ENCODE results near the gene SUPT3H. TPM values are rescaled to one million over a fixed set of nuclear protein-coding genes. Genes with fewer than 3 reads are reported as not detected.
"Not testable (repeated sequence)": the region's sequence is repeated elsewhere in the genome, so short reads cannot be mapped to it uniquely, and the experiment has no call there.

Gene SUPT3H
- polyA plus RNA-seq, 1 donor (not counting 4 experiments of a cell fraction or from before 2014, with no cell fraction given), result 7.6 TPM

GRCh38 chr6:44896701-44897100 is 481.0 kb downstream of the SUPT3H start:
- no peaks in the 10 kb centered on the region for H3K4me1 ChIP-seq (ENCODE audit: control insufficient read depth, extremely low read depth, insufficient read depth, low read length)
- H3K27ac ChIP-seq (ENCODE audit: control insufficient read depth, insufficient read depth, low read length), result no peak overlapping the region
- no peaks in the 10 kb centered on the region for H3K27me3 ChIP-seq (ENCODE audit: control insufficient read depth, extremely low read depth, insufficient read depth, low read length)
- H3K9me3 ChIP-seq (ENCODE audit: control insufficient read depth, low read depth, low read length), result no peaks in the 10 kb centered on the region
- FAIRE-seq (no peak), DNase-seq (ENCODE audit: low read depth, low spot score) (no peak)
- dilution Hi-C loops (cut with MboI; ENCODE audit: extremely low pct_ligation_motif_present, low sequenced_read_pairs), result no loop called here
- H3K36me3 ChIP-seq (ENCODE audit: control insufficient read depth in 2 of 2, extremely low read depth in 1 of 2, insufficient read depth in 2 of 2, low read length in 2 of 2), result no peaks in the 10 kb centered on the region
- no peaks in the 10 kb centered on the region for H4K20me1 ChIP-seq (ENCODE audit: control insufficient read depth, extremely low read depth, insufficient read depth, low read length)
- TF ChIP-seq EZH2 (IDR thresholded peaks at IDR 0.05; ENCODE audit: low read length), result no peak
- TF ChIP-seq CTCF (optimal IDR thresholded peaks at IDR 0.05 in 1 of 3, IDR thresholded peaks at IDR 0.05 in 1 of 3, conservative IDR thresholded peaks at IDR 0.05 in 1 of 3; ENCODE audit: extremely low read depth in 1 of 3, insufficient read depth in 2 of 3, low read length in 3 of 3), result no peak
- H2AFZ ChIP-seq (ENCODE audit: control insufficient read depth, low read length), result no peak overlapping the region
- no peak overlapping the region for H3K4me3 ChIP-seq (ENCODE audit: control insufficient read depth in 2 of 3, extremely low read depth in 1 of 3, insufficient read depth in 2 of 3, low read depth in 1 of 3, low read length in 3 of 3)
- H3K9ac ChIP-seq (ENCODE audit: control insufficient read depth, extremely low read depth, insufficient read depth, low read length), result no peak overlapping the region
- no peak overlapping the region for H3K4me2 ChIP-seq (ENCODE audit: control insufficient read depth, extremely low read depth, insufficient read depth, low read depth, low read length)
- H3K79me2 ChIP-seq (ENCODE audit: control insufficient read depth, insufficient read depth, low read length), result no peaks in the 10 kb centered on the region
- no peaks in the 10 kb centered on the region for H3K9me1 ChIP-seq (ENCODE audit: control insufficient read depth, extremely low read depth, insufficient read depth, low read length)

GRCh38 chr6:44892579-44892978 is 485.2 kb downstream of the SUPT3H start:
- H2AFZ ChIP-seq (ENCODE audit: control insufficient read depth, low read length), result no peak overlapping the region
- dilution Hi-C loops (cut with MboI; ENCODE audit: extremely low pct_ligation_motif_present, low sequenced_read_pairs), result no loop called here

GRCh38 chr6:44879071-44879470 is 498.7 kb downstream of the SUPT3H start:
- dilution Hi-C loops (cut with MboI; ENCODE audit: extremely low pct_ligation_motif_present, low sequenced_read_pairs), result not testable (repeated sequence)

More at GRCh38 chr6:44892579-44892978, 485.2 kb downstream of the SUPT3H start:
- no peak for TF ChIP-seq CTCF (optimal IDR thresholded peaks at IDR 0.05 in 1 of 3, IDR thresholded peaks at IDR 0.05 in 1 of 3, conservative IDR thresholded peaks at IDR 0.05 in 1 of 3; ENCODE audit: extremely low read depth in 1 of 3, insufficient read depth in 2 of 3, low read length in 3 of 3)
- TF ChIP-seq EZH2 (IDR thresholded peaks at IDR 0.05; ENCODE audit: low read length), result no peak
- DNase-seq (ENCODE audit: low read depth, low spot score) (no peak), FAIRE-seq (no peak)
- Histone ChIP-seq H3K27ac (ENCODE audit: control insufficient read depth, insufficient read depth, low read length) (no peak overlapping the region), H3K4me2 (ENCODE audit: control insufficient read depth, extremely low read depth, insufficient read depth, low read depth, low read length) (no peak overlapping the region), H3K9me3 (ENCODE audit: control insufficient read depth, low read depth, low read length) (no peaks in the 10 kb centered on the region), H3K4me3 (ENCODE audit: control insufficient read depth in 2 of 3, extremely low read depth in 1 of 3, insufficient read depth in 2 of 3, low read depth in 1 of 3, low read length in 3 of 3) (no peak overlapping the region), H3K9me1 (ENCODE audit: control insufficient read depth, extremely low read depth, insufficient read depth, low read length) (no peaks in the 10 kb centered on the region), H4K20me1 (ENCODE audit: control insufficient read depth, extremely low read depth, insufficient read depth, low read length) (no peaks in the 10 kb centered on the region), H3K36me3 (ENCODE audit: control insufficient read depth in 2 of 2, extremely low read depth in 1 of 2, insufficient read depth in 2 of 2, low read length in 2 of 2) (no peaks in the 10 kb centered on the region), H3K79me2 (ENCODE audit: control insufficient read depth, insufficient read depth, low read length) (no peaks in the 10 kb centered on the region), H3K4me1 (ENCODE audit: control insufficient read depth, extremely low read depth, insufficient read depth, low read length) (no peaks in the 10 kb centered on the region), H3K27me3 (ENCODE audit: control insufficient read depth, extremely low read depth, insufficient read depth, low read length) (no peaks in the 10 kb centered on the region), H3K9ac (ENCODE audit: control insufficient read depth, extremely low read depth, insufficient read depth, low read length) (no peak overlapping the region)

GRCh38 chr6:44876638-44877037 is 501.1 kb downstream of the SUPT3H start:
- H3K4me2 ChIP-seq (ENCODE audit: control insufficient read depth, extremely low read depth, insufficient read depth, low read depth, low read length); H3K9me1 ChIP-seq (ENCODE audit: control insufficient read depth, extremely low read depth, insufficient read depth, low read length); H3K27me3 ChIP-seq (ENCODE audit: control insufficient read depth, extremely low read depth, insufficient read depth, low read length); H3K4me3 ChIP-seq (ENCODE audit: control insufficient read depth in 2 of 3, extremely low read depth in 1 of 3, insufficient read depth in 2 of 3, low read depth in 1 of 3, low read length in 3 of 3); H4K20me1 ChIP-seq (ENCODE audit: control insufficient read depth, extremely low read depth, insufficient read depth, low read length); DNase-seq (ENCODE audit: low read depth, low spot score); H3K9ac ChIP-seq (ENCODE audit: control insufficient read depth, extremely low read depth, insufficient read depth, low read length); H2AFZ ChIP-seq (ENCODE audit: control insufficient read depth, low read length); H3K9me3 ChIP-seq (ENCODE audit: control insufficient read depth, low read depth, low read length); H3K36me3 ChIP-seq (ENCODE audit: control insufficient read depth in 2 of 2, extremely low read depth in 1 of 2, insufficient read depth in 2 of 2, low read length in 2 of 2); H3K4me1 ChIP-seq (ENCODE audit: control insufficient read depth, extremely low read depth, insufficient read depth, low read length); FAIRE-seq; dilution Hi-C loops (cut with MboI; ENCODE audit: extremely low pct_ligation_motif_present, low sequenced_read_pairs); H3K79me2 ChIP-seq (ENCODE audit: control insufficient read depth, insufficient read depth, low read length); H3K27ac ChIP-seq (ENCODE audit: control insufficient read depth, insufficient read depth, low read length): not testable (repeated sequence)

More at GRCh38 chr6:44879071-44879470, 498.7 kb downstream of the SUPT3H start:
- H3K4me2 ChIP-seq (ENCODE audit: control insufficient read depth, extremely low read depth, insufficient read depth, low read depth, low read length); H3K9ac ChIP-seq (ENCODE audit: control insufficient read depth, extremely low read depth, insufficient read depth, low read length); H3K27me3 ChIP-seq (ENCODE audit: control insufficient read depth, extremely low read depth, insufficient read depth, low read length); H3K4me1 ChIP-seq (ENCODE audit: control insufficient read depth, extremely low read depth, insufficient read depth, low read length); H2AFZ ChIP-seq (ENCODE audit: control insufficient read depth, low read length); H3K79me2 ChIP-seq (ENCODE audit: control insufficient read depth, insufficient read depth, low read length); DNase-seq (ENCODE audit: low read depth, low spot score); H3K36me3 ChIP-seq (ENCODE audit: control insufficient read depth in 2 of 2, extremely low read depth in 1 of 2, insufficient read depth in 2 of 2, low read length in 2 of 2); H3K4me3 ChIP-seq (ENCODE audit: control insufficient read depth in 2 of 3, extremely low read depth in 1 of 3, insufficient read depth in 2 of 3, low read depth in 1 of 3, low read length in 3 of 3); H3K9me1 ChIP-seq (ENCODE audit: control insufficient read depth, extremely low read depth, insufficient read depth, low read length); H3K27ac ChIP-seq (ENCODE audit: control insufficient read depth, insufficient read depth, low read length); FAIRE-seq; H4K20me1 ChIP-seq (ENCODE audit: control insufficient read depth, extremely low read depth, insufficient read depth, low read length); H3K9me3 ChIP-seq (ENCODE audit: control insufficient read depth, low read depth, low read length): not testable (repeated sequence)
